Activated B cell treated with CpG ODN at 0.5 μM for 24 hours (primary cell): ENCODE measurements around the gene FAM156B. TPM values are rescaled to one million over a fixed set of nuclear protein-coding genes. Genes with fewer than 3 reads are reported as not detected.

Source experiments
- total RNA-seq: library from RNA; stranded (reverse); gene quantifications from 2 replicates; pipeline ENCODE4 v1.2.3, GENCODE V29; 2022

The FAM156B gene
- total RNA-seq, 1 donor from 2014 or later: 16.8 TPM

Other genes with a start within 250 kb of the FAM156B start
- gene SSX7, start 242.4 kb upstream of the FAM156B start, total RNA-seq: not detected in 2 replicates
- not detected in 2 replicates for gene SSX2, start 190.2 kb upstream of the FAM156B start, total RNA-seq
- not detected in 2 replicates for gene SSX2B, start 146.1 kb upstream of the FAM156B start, total RNA-seq
- not detected in 2 replicates for gene SPANXN5, start 99.9 kb upstream of the FAM156B start, total RNA-seq
- gene XAGE5, start 86.0 kb upstream of the FAM156B start, total RNA-seq: not detected in 2 replicates
- not detected in 2 replicates for gene XAGE3, start 29.2 kb upstream of the FAM156B start, total RNA-seq
- 18.5 and 21.6 TPM in 2 replicates for gene FAM156A, start 61.2 kb downstream of the FAM156B start, total RNA-seq
- gene GPR173, start 151.5 kb downstream of the FAM156B start, total RNA-seq: 0.10 and 0.16 TPM in 2 replicates
- gene TSPYL2, start 185.0 kb downstream of the FAM156B start, total RNA-seq: 48.2 and 49.7 TPM in 2 replicates
- gene KANTR, start 196.8 kb downstream of the FAM156B start, total RNA-seq: 11.2 and 12.0 TPM in 2 replicates